GM18499 (cell line): ENCODE data around the gene PRDM16.

Experiments used
- ATAC-seq: cut with Tn5 transposase; IDR thresholded peaks from one replicate; pipeline ENCODE4 v1.9.1; 2021; ENCODE audit warnings: moderate number of reproducible peaks; ENCODE audit not compliant: insufficient read depth, unreplicated experiment

PRDM16 gene

DNA sequence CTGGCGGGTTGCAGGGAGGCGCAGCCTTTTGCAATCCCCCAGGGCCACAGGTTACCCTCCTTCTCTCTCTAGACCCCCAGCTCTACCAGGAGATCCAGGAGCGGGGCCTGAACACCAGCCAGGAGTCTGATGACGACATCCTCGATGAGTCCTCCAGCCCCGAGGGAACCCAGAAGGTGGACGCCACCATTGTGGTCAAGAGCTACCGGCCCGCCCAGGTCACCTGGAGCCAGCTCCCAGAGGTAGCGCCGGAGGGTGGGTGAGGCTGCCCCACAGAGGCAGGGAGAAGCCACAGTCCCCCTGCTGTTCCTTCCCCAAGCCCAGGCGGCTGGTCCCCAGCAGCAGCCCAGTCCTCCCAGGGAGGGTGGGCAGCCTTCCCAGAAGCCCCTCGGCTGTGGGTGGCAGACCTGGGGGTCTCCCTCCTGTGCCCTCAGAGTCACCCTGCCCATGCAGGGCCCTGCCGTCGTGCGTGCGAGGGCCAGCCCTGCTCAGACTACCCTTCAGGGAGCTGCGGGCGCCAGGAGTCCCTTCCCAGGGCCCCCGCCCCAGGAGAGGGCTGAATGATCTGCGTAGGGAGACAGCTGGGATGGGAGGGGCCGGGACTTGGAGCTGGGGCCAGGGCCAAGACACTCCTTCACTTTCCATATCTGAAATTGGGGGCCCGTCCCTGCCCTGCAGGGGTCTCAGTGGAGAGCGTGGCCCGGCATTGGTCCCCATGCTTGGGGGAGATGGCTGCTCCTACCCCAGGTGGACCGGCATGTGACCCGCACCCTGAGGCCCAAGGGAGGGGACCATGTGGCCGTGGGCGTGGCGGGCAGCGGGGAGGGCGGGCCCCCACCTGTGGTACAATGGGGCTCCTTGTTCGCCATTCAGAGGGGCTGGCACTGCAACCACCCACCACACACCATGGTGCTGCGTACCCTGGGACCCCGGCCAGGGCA, 398.4 kb downstream of the PRDM16 start:
- ATAC-seq = no peak

DNA sequence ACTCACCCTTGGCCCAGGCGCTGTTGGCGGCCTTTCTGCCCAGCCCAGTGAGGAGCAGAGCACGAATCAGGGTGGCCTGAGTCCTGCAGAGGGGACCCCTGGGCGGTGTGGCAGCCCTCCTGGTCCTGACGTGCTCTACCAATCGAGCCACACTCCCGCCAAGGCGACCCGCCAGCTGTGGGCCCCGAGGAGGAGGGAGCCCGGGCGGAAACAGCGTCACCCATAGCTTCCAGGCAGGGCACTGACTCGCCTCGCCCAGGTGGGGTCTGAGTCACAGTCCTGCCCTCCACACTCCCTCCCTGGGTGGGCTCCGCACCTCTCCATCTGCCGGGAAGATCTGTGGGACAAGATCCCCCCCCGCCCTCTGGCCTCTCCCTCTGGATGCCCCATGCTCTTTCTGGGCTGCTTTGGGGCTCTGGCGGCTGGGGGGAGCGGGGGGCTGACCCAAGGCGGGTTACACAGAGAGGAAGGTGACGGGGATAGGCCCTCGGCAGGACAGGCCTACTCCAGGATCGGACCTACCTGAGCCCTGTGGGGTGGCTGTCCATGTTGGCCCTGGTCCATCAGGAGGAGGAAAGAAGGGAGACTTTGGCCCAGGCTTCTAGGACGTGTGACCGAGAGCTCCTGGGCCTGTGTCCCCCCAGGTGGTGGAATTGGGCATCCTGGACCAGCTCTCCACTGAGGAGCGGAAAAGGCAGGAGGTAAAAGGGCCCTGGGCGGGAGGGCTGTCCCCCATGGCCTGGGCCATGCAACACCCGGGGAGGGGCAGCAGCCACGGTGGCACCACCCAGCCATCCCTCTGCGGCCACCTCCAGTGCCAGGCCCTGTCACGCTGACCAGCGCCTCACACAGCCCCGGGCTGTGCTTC, 399.5 kb downstream of the PRDM16 start:
- no peak for ATAC-seq

DNA sequence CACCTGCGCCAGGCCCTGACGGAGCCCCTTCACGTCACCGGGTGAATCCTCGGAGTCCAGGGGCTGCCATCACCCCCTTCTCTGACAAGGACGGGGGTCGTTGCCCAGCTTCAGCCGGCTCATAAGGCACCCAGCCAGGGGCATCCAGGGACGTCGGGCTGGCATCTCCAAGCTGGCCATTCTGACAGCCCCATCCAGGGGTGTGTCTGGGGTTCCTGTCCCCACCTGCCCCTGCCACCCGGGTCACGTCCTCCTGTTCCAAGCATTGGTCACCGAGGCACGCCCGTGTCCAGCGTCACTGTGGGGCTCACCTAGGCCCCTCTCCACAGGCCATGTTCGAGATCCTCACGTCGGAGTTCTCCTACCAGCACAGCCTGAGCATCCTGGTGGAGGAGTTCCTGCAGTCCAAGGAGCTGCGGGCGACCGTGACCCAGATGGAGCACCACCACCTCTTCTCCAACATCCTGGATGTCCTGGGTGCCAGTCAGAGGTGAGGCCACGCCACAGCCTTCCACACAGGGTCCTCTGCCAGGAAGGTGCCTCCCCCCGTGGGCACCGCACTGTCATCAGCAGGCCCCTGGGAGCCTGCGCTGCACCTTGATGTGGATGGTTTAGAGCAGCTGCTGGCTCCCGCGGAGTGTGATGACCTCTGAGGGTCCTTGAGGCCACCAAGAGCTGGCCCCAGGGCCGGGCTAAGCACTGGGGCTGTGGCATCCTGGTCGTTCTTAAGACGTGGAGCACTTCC, 400.3 kb downstream of the PRDM16 start:
- ATAC-seq = no peak

DNA sequence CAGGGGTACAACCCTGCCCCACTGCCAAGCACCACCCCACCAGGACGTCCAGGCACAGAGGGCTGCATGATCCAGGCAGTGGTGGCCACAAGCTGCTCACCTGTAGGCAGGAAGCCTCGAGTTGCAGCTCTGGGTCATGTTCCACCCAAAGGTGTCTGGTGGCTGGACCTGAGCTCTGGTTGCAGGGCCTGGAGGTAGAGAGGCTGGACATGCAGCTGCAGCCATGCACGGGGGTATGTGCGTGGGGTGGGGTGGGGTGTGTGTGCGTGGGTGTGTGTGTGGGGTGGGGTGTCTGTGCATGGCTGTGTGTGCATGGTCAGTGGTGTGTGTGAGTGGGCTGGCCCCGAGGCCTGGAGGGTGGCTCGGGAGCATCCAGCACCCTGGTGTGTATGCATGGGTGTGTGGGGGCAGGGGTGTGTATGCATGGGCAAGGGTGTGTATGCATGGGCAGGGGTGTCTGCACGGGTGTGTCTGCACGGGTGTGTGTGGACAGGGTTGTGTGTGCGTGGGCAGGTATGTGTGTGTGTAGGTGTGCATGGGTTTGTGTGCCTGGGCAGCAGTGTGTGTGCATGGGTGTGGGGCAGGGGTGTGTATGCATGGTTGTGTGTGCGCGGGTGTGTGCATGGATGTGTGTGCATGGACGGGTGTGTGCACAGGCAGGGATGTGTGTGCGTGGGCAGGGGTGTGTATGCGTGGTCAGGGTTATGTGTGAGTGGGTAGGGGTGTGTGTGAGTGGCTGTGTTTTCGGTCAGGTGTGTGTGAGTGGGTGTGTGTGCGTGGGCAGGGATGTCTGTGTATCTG, 401.0 kb downstream of the PRDM16 start:
- no peak for ATAC-seq

DNA sequence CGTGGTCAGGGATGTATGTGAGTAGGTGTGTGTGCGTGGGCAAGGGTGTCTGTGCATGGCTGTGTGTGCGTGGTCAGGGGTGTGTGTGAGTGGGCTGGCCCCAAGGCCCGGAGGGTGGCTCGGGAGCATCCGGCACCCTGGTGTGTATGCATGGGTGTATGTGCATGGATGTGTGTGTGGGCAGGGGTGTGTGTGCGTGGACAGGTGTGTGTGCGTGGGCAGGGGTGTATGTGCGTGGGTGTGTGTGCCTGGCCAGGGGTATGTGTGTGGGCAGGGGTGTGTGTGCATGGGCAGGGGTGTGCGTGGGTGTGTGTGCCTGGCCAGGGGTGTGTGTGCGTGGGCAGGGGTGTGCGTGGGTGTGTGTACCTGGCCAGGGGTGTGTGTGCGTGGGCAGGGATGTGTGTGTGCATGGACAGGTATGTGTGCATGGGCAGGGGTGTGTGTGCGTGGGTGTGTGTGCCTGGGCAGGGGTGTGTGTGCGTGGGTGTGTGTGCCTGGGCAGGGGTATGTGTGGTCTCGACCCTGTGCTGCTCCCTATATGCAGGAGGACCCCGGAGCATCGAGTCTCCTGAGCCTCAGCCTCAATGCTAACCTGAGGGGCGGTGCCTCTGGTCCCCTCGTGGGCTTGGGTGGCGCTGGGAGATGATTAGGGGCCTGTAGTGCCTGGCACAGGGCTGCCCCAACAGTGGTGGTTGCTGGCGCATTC, 401.8 kb downstream of the PRDM16 start:
- ATAC-seq = no peak

DNA sequence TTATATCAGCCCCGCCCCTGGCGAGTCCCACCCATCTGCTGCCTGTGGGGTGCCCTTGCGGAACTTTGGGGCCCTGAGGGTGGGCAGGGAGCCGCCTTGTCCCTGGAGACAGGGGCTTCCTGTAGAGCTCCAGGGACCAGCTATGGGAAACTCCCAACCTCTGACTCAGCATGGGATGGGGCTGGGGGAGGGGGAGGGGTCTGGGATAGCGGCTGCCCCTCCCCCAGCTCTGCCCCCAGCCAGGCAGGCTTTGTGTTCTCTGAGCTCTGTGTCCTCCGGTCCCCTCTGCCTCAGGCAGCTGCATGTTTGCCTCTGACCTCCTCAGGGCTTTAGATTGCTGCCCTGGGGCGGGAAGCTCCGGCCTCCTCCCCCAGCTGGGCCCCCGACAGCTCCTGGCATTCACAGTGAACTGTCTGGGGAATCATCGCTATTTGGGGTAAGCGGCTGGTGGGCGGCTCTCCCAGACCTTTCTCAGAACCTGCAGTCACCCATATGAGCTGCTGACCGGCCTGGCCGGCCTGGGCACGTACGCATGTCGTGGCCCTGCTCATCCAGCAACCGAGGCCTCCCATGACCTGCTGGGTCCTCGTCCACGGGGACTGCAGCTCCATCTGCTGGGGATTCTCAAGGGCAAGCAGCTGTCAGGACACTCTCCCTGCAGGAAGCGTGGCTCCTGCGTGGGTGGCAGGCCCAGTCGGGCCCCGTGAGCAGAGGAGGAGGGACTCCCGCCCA, 402.5 kb downstream of the PRDM16 start:
- ATAC-seq = no peak

DNA sequence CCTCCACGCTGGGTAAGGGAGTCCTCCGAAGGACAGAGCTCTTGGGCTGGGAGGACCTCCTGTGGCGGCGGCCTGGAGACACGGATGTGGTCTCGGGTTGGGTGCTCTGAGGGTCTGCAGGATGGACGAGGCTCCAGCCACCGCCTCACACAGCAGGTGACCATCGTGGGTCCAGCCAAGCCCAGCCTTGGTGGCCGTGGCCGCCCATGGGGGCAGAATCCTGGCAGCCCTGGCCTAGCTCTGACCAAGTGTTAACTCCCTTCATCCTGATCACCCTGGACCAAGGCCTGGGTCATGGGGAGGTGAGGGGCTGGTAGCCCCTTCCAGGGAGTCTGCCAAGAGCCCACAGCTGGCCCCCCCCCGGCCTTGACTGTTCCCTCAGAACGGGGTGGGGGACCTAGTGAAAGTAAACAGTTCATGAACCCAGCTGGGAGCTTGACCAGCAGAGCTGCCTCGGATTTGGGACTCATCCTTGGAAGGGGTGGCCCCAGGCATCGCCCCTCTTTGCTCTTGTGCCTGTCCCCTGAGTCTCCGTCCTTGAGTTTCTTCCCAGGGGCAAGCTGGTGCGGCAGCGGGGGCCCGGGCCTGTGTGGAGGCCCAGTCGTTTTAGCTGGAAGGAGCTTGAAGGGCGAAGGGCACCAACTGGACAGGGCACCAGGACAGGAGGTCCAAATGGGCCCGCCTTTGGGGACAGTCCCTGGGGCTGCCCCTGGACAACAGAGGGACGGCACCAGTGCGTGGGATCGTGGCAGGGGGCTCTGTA, 403.3 kb downstream of the PRDM16 start:
- ATAC-seq = no peak

DNA sequence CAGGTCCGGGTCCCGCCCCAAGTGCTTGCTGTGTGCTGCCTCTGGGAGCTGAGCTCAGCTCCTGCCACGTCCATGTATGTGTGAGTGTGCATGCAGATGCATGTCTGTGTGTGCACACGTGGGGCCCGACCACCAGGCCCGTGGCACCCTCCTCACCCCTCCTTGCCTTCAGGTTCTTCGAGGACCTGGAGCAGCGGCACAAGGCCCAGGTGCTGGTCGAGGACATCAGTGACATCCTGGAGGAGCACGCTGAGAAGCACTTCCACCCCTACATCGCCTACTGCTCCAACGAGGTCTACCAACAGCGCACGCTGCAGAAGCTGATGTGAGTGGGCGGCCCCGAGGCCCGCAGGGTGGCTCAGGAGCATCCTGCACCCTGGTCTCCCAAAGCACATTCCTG, 403.9 kb downstream of the PRDM16 start:
- no peak for ATAC-seq

DNA sequence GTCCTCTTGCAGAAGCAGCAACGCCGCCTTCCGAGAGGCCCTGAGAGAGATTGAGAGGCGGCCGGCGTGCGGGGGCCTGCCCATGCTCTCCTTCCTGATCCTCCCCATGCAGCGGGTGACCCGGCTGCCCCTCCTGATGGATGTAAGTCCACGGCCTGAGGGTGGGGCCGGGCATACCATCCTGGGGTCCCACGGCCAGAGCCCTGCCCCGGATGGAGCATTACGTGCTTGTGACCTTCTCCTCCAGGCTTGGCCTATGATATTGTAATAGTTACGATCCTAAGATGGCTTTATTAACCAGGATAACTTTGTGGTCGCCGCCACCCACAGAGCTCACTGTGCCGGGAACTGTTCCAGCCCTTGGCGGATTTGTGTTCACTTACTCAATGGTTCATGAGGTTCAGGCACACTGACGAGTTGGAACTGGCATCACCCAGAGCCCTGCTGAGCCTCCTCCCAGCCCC, 404.4 kb downstream of the PRDM16 start:
- ATAC-seq = no peak

DNA sequence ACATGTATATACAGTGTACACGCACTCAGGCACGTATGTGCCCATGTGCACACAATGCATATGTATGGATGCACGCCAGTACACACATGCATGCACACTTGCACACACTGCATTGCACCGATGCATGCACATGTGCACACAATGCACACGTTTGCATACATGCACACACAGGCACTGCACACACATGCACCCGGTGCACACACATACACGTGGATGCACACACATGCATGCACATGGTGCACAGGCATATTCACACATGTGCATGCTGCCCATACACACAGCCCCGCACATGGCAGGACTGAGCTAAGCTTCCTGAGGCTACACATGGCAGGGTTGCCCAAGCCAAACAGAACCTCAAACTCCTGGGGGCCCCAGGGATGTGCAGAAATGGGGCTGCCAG, 405.0 kb downstream of the PRDM16 start:
- no peak for ATAC-seq

DNA sequence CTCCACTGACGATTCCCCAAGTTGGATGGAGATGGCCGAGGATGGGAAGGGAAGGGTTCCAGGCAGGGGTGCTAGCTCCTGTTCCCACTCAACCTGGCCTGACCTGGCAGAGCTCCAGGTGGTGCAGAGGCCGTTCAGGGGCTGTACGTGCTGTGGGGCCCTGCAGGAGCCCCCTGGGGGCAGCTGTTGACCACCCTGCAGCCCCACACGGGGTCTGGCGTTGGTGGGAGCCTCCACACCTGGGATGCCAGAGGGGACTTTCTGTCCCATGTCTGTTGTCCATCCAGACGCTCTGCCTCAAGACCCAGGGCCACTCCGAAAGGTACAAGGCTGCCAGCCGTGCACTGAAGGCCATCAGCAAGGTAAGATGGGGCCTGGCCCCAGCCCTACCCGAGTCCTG, 405.4 kb downstream of the PRDM16 start:
- no peak for ATAC-seq

DNA sequence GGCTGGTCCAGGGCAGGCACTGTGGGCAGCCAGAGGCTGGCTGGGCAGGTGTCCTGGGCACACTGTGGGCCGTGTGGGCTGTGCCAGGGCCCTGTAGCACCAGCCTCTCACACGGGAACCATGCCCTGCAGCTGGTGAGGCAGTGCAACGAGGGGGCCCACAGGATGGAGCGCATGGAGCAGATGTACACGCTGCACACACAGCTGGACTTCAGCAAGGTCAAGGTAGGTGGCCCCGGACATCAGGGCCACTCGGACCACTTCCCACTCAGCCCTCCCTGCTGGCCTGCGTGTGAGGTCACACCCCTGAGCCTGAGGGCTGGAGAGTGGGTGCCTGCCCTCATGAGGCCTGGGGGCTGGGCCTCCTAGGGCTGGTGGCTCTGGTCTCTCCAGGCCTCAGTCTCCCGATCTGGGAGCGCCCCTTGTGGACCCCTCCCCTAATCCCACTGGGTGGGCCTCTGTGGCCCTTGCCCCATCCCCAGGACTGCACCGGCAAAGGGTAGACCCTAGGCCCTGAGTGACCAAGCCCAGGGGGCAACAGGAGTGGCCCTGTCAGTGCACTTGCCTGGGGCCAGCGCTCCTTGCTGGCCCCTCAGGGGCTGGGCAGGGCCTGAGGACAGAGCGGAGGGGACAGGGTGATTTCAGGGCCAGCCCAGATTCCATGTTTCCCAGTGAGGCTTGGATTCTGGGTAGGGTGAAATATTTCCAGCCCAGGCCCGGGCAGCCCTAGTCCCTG, 407.0 kb downstream of the PRDM16 start:
- ATAC-seq = no peak

DNA sequence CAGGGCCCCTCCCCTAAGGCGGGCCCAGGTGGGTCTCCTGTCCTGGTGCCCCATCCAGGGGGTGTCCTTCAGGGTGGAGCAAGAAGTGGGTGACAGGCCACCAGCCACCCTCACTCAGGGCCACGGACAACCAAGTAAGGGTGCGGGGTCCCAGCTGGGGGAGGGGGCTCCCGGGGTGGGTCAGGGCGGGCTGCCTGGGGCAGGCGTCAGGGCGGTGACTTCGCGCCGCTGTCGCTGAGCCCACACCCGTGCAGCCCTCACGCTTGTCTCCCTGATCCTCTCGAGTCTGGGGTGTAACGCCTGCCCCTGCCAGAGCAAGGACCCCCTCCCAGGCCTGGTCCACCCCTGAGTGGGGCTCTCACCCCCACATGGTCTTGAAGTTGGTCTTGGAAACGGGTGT, 407.7 kb downstream of the PRDM16 start:
- ATAC-seq = no peak

DNA sequence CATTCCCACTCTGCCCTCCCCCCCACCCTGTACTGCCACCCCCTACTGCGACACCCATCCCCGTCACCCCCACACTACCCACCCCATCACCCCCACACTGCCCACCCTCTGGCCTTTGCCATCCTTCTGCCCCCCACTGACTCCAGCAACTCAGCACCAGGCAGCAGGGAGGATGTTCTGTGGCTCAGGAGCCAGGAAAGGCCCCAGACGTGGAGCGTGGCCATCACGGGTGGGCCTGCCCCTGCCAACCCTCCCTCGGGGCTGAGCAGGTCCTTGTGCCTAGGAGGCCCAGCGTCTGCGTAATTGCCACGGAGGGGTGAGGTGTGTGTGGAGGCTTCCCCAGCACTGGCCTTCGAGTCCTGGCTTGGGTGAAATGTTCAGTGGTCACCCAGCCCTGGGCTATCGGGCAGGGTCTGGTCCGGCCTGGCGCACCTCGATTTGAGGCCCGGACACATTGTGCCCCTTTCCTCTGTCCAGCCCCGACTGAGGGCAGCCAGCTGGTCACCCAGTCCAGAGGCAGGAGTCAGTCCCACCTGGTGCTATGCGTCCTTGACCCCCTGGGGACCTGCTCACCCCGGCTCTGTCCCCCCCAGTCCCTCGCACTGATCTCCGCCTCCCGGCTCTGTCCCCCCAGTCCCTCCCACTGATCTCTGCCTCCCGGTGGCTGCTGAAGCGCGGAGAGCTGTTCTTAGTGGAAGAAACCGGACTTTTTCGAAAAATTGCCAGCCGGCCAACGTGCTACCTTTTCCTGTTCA, 408.4 kb downstream of the PRDM16 start:
- no peak for ATAC-seq

DNA sequence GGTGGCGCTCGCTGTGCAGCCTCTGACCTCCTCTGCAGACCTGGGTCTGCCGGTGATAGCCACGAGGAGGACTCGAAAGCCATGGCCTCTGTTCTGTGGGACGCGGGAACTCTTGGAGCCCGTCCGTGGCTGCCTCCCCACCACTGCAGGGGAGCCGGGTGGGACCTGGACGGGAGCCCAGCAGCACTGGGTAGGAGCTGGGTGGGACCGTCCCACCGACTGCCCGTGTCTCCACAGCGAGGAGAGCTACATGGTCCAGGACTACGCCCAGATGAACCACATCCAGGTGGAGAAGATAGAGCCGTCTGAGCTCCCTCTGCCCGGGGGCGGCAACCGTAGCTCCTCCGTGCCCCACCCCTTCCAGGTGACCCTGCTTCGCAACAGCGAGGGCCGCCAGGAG, 409.2 kb downstream of the PRDM16 start:
- ATAC-seq = no peak
